Suprapubic skin (tissue), 4 donors: ENCODE measurements around the gene PIPOX. TPM values are rescaled to one million over a fixed set of nuclear protein-coding genes. Genes with fewer than 3 reads are reported as not detected.

Experiments
- DNase-seq, 2 donors: peaks; one replicate each; pipeline ENCODE4 v3.0.0-alpha.2; 2019; ENCODE audit warnings: low spot score in 2 of 2
- H3K27ac ChIP-seq: fragments of 200-600 bp; sonication (generic); one replicate; pipeline ENCODE4 v1.5.1; 2019
- H3K27me3 ChIP-seq: fragments of 200-600 bp; sonication (generic); one replicate; pipeline ENCODE4 v1.5.1; 2019
- H3K36me3 ChIP-seq: fragments of 200-600 bp; sonication (generic); one replicate; pipeline ENCODE4 v1.5.1; 2019
- H3K4me1 ChIP-seq: fragments of 200-600 bp; sonication (generic); one replicate; pipeline ENCODE4 v1.5.1; 2019
- H3K4me3 ChIP-seq: fragments of 200-600 bp; sonication (generic); one replicate; pipeline ENCODE4 v1.5.1; 2019; ENCODE audit warnings: mild to moderate bottlenecking
- H3K9me3 ChIP-seq: fragments of 200-600 bp; sonication (generic); one replicate; pipeline ENCODE4 v1.5.1; 2019
- CTCF ChIP-seq, 2 donors: fragments of 200-600 bp in 1 of 2; fragments of 450-650 bp in 1 of 2; sonication (generic) in 1 of 2; IDR thresholded peaks; one replicate each; pipeline ENCODE4 v1.5.1; 2016 to 2019; ENCODE audit warnings: antibody characterized with exemption in 2 of 2, mild to moderate bottlenecking in 1 of 2, moderate library complexity in 1 of 2
- EP300 ChIP-seq: sonication (generic); formaldehyde crosslinking; IDR thresholded peaks from one replicate; pipeline ENCODE4 v1.6.1; 2017; ENCODE audit warnings: antibody characterized with exemption
- POLR2A ChIP-seq, 2 donors: fragments of 450-650 bp; IDR thresholded peaks; one replicate each; pipeline ENCODE4 v1.6.1; 2017; ENCODE audit warnings: antibody characterized with exemption in 2 of 2, mild to moderate bottlenecking in 2 of 2, moderate library complexity in 2 of 2
- POLR2AphosphoS5 ChIP-seq, 3 donors: sonication (generic); formaldehyde crosslinking; IDR thresholded peaks; one replicate each; pipeline ENCODE4 v1.6.1; 2017; ENCODE audit warnings: antibody characterized with exemption in 3 of 3
- WGBS: methylation state at CpG from one replicate; pipeline ENCODE4 v1.1.5; 2018; 5-methylcytosine and 5-hydroxymethylcytosine counted together
- total RNA-seq, 4 donors: library from RNA; depleted of rRNA; stranded (reverse); fragments of >200 nt; gene quantifications; one replicate each; pipeline ENCODE4 v1.1.0, GENCODE V29; 2016

PIPOX gene
- total RNA-seq, 4 donors from 2014 or later, result 1.3 to 3.7 (median 3.0) TPM

DNA sequence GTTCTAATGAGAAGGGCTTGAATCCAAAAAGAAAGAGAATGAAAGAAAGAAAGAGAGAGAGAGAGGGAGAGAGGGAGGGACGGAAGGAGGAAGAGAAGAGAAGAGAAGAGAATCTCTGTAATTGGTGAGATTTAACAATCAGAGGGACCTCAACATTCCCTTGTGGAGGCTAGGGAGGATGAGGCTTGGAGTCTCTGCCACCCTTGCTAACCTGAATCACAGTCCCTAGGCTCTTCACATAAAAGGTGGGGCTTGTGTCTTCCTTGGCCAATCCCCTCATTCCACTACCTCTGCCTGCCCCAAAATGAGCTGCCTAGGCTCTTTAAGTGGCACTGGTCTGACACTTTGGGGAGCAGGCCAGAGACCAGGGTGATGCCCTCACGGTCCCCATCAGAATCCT lies 30.1 kb downstream of the PIPOX start:
- Histone ChIP-seq H3K9me3 (no peaks in the 10 kb centered on the region), H3K4me3 (no peak overlapping the region), H3K27ac (no peak overlapping the region), H3K27me3 (no peaks in the 10 kb centered on the region), H3K36me3 (peaks cover 4% of the 10 kb centered on the region), H3K4me1 (peaks cover 29% of the 10 kb centered on the region)
- no peak for DNase-seq
- TF ChIP-seq POLR2AphosphoS5 (IDR thresholded peaks at IDR 0.05) (no peak), EP300 (no peak)
- WGBS, result 82% methylated on average over 2 of the region's 2 CpGs

- Histone ChIP-seq H3K27me3 (no peaks in the 10 kb centered on the region), H3K36me3 (peaks cover 8% of the 10 kb centered on the region), H3K27ac (no peak overlapping the region), H3K4me1 (peaks cover 29% of the 10 kb centered on the region), H3K4me3 (no peak overlapping the region), H3K9me3 (no peaks in the 10 kb centered on the region)
- DNase-seq, result no peak
- WGBS, result 68% methylated on average over 4 of the region's 4 CpGs
- TF ChIP-seq EP300 (no peak), CTCF (IDR thresholded peaks at IDR 0.05) (no peak), POLR2A (IDR thresholded peaks at IDR 0.05) (no peak), POLR2AphosphoS5 (IDR thresholded peaks at IDR 0.05) (no peak)
Measured at GRCh38 chr17:29073520-29073919, 30.6 kb downstream of the PIPOX start.

DNA sequence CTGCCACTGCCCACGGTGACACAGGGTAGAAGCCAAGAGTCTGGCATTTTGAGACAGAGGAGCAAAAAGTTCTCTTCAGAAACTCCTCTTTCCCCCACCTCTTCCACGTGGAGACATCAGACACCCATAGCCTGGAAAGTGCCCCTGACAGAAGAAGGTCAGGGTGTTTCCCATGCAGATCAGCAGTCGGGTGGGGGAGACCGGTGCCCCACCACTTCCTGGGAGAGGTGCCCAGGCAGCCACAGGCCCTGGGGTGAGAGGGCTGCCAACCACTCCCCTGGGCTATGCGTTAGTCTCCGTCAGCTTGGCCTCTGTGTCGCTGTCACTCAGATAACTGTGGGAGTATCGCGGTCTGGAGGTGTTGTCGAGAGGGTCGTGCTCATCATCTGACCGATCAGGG lies 31.5 kb downstream of the PIPOX start:
- 83% methylated on average over 1 of the region's 12 CpGs for WGBS
- TF ChIP-seq CTCF (IDR thresholded peaks at IDR 0.05) (no peak), POLR2AphosphoS5 (IDR thresholded peaks at IDR 0.05) (no peak), EP300 (no peak), POLR2A (IDR thresholded peaks at IDR 0.05) (no peak)
- peaks cover 17% of the 10 kb centered on the region for H3K36me3 ChIP-seq
- H3K4me3 ChIP-seq, result no peak overlapping the region
- no peak for DNase-seq
- H3K4me1 ChIP-seq, result peaks cover 38% of the 10 kb centered on the region
- no peaks in the 10 kb centered on the region for H3K9me3 ChIP-seq
- H3K27me3 ChIP-seq, result no peaks in the 10 kb centered on the region
- no peak overlapping the region for H3K27ac ChIP-seq

DNA sequence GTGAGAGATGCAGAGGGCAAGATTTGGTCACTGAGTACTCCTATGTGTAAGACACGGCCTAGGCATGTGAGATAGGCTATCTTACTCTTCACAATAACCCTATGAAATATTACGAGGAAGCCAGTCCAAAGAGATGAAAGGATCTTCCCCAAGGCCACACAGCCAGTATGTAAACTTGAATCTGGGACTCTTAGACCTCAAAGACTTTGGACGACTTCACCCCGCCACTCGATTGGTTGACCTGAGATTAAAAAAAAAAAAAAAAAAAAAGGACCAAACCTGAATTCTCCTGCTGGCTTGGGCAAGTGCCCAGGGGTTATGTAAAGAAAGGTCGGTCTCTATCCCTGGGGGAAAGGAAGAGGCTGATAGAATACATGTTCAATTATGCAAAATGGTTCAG lies 33.1 kb downstream of the PIPOX start:
- Histone ChIP-seq H3K4me3 (no peak overlapping the region), H3K9me3 (no peaks in the 10 kb centered on the region), H3K27me3 (no peaks in the 10 kb centered on the region), H3K4me1 (peaks cover 24% of the 10 kb centered on the region), H3K27ac (no peak overlapping the region), H3K36me3 (peaks cover 33% of the 10 kb centered on the region)
- TF ChIP-seq EP300 (no peak), POLR2AphosphoS5 (IDR thresholded peaks at IDR 0.05) (no peak), CTCF (IDR thresholded peaks at IDR 0.05) (no peak), POLR2A (IDR thresholded peaks at IDR 0.05) (no peak)
- no peak for DNase-seq
- WGBS, result 90% methylated on average over 6 of the region's 6 CpGs

- no peaks in the 10 kb centered on the region for H3K27me3 ChIP-seq
- no peak for TF ChIP-seq POLR2A (IDR thresholded peaks at IDR 0.05)
- no peak for TF ChIP-seq EP300
- no peak for TF ChIP-seq POLR2AphosphoS5 (IDR thresholded peaks at IDR 0.05)
- no peak for TF ChIP-seq CTCF (IDR thresholded peaks at IDR 0.05)
- H3K4me1 ChIP-seq, result peaks cover 19% of the 10 kb centered on the region
- H3K9me3 ChIP-seq, result no peaks in the 10 kb centered on the region
- no peak overlapping the region for H3K27ac ChIP-seq
- DNase-seq, result no peak
- H3K36me3 ChIP-seq, result peaks cover 40% of the 10 kb centered on the region
- no peak overlapping the region for H3K4me3 ChIP-seq
- WGBS, result 60% methylated on average over 7 of the region's 7 CpGs
Measured at GRCh38 chr17:29076722-29077121, 33.8 kb downstream of the PIPOX start.

- no peak for DNase-seq
- no peak overlapping the region for H3K4me3 ChIP-seq
- TF ChIP-seq EP300 (no peak), CTCF (IDR thresholded peaks at IDR 0.05) (no peak), POLR2AphosphoS5 (IDR thresholded peaks at IDR 0.05) (no peak)
- WGBS, result 84% methylated on average over 7 of the region's 7 CpGs
- no peaks in the 10 kb centered on the region for H3K27me3 ChIP-seq
- H3K9me3 ChIP-seq, result no peaks in the 10 kb centered on the region
- H3K27ac ChIP-seq, result no peak overlapping the region
- peaks cover 45% of the 10 kb centered on the region for H3K36me3 ChIP-seq
- peaks cover 19% of the 10 kb centered on the region for H3K4me1 ChIP-seq
Measured at GRCh38 chr17:29077320-29077719, 34.4 kb downstream of the PIPOX start.
